GM21786 (cell line): ENCODE results near the gene GRIP2.

Source experiments
- ATAC-seq: cut with Tn5 transposase; IDR thresholded peaks from one replicate; pipeline ENCODE4 v1.9.1; 2021; ENCODE audit not compliant: unreplicated experiment

Gene GRIP2

GRCh38 chr3:14471690-14472089 lies 68.5 kb downstream of the GRIP2 start:
- no peak for ATAC-seq

- no peak for ATAC-seq
Observed at GRCh38 chr3:14471016-14471415, 69.1 kb downstream of the GRIP2 start.

- ATAC-seq, result no peak
Observed at GRCh38 chr3:14470461-14470860, 69.7 kb downstream of the GRIP2 start.

- ATAC-seq, result no peak
Observed at GRCh38 chr3:14468621-14468981, 71.5 kb downstream of the GRIP2 start.

GRCh38 chr3:14467814-14468620 lies 72.1 kb downstream of the GRIP2 start:
- peak; percentile 47 for ATAC-seq

GRCh38 chr3:14466179-14466903 lies 73.8 kb downstream of the GRIP2 start:
- no peak for ATAC-seq

GRCh38 chr3:14465425-14465824 lies 74.7 kb downstream of the GRIP2 start:
- ATAC-seq, result no peak

GRCh38 chr3:14464521-14464920 lies 75.6 kb downstream of the GRIP2 start:
- ATAC-seq, result no peak

- no peak for ATAC-seq
Observed at GRCh38 chr3:14464141-14464465, 76.0 kb downstream of the GRIP2 start.

GRCh38 chr3:14463330-14464140 lies 76.6 kb downstream of the GRIP2 start:
- ATAC-seq, result no peak

- ATAC-seq, result no peak
Observed at GRCh38 chr3:14462738-14463137, 77.4 kb downstream of the GRIP2 start.

GRCh38 chr3:14461748-14462324 lies 78.3 kb downstream of the GRIP2 start:
- peak; percentile 74 for ATAC-seq

GRCh38 chr3:14461006-14461747 lies 79.0 kb downstream of the GRIP2 start:
- no peak for ATAC-seq

GRCh38 chr3:14460342-14461005 lies 79.7 kb downstream of the GRIP2 start:
- no peak for ATAC-seq

GRCh38 chr3:14459787-14460186 lies 80.4 kb downstream of the GRIP2 start:
- ATAC-seq, result no peak

- no peak for ATAC-seq
Observed at GRCh38 chr3:14459384-14459783, 80.8 kb downstream of the GRIP2 start.

- ATAC-seq, result peak; percentile 42
Observed at GRCh38 chr3:14458434-14459275, 81.5 kb downstream of the GRIP2 start.

- ATAC-seq, result no peak
Observed at GRCh38 chr3:14457999-14458398, 82.1 kb downstream of the GRIP2 start.

GRCh38 chr3:14457481-14457880 lies 82.7 kb downstream of the GRIP2 start:
- ATAC-seq, result no peak
